GM18505 (cell line): Measurements from ENCODE around the gene USP12.
"Not testable (repeated sequence)": the region's sequence is repeated elsewhere in the genome, so short reads cannot be mapped to it uniquely, and the experiment has no call there.

Experiments
- ATAC-seq: cut with Tn5 transposase; IDR thresholded peaks from one replicate; pipeline ENCODE4 v1.9.1; 2021; ENCODE audit not compliant: unreplicated experiment
- POLR2A ChIP-seq: IDR thresholded peaks from 4 replicates; pipeline ENCODE4 v1.6.1; 2011; ENCODE audit warnings: borderline replicate concordance; ENCODE audit not compliant: insufficient read depth, insufficient read length; ENCODE audit errors: extremely low read depth

Gene USP12

DNA sequence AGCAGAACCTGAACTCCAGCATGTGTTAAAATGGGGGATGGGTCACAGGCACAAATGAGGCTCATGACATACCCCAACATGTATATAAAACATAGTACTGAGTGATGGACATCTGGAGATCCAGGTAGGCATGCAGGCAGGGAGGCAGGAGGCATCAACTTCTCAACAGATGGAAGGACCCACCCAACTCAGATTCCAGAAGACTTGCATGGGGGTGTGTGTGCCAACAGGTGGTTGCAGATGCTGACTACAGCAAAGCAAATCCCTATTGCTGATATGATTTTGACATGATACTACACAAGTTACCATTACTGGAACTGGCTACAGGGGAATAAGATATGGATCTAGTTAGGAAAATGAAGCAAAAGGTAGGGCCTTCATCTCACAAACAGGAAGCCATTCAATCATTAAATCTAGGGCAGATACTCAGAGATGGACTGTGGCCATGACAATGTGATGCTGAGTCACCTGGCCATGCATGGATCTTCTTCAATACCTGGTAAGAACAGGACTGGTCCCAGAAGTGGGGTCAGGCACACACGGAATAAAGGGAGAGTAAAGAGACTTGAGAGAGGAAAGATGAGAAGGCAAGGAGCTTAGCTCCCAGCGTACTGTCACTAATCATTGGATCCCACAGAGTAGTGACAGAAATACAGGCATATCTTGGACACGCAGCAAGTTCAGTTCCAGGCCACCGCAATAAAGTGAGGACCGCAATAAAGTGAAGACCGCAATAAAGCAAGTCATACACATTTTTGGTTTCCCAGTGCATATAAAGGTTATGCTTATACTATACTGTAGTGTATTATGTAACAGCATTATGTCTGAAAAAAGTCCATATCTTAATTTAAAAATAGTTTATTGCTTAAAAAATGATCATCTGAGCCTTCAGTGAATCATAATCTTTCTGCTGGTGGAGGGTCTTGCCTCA, 91.3 kb downstream of the USP12 start:
- TF ChIP-seq POLR2A: no peak
- no peak for ATAC-seq

DNA sequence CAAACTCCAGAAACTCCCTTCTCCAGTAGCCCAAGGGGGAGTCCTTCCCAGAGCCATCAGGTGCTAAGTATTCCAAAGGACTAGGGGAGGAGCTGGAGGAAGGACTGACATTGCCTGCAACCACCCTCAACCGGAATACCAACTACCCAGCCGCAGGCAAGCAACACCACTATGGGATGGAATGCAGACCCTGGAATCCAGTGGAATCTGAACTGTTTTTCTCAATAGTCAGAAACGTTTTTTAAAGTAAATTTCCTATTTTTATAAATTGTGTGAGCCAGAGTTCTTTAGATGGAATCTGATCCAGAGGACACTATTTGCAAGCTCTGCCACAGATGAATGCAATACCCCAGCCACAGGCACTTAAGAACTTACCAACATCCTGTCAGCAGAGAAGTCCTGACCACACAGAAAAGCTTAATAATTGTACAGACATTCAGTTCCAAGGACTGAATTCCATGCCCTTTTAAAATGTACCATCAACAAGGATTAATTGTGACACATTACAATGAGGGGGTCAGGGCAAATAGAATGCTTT, 92.1 kb downstream of the USP12 start:
- TF ChIP-seq POLR2A: no peak
- no peak for ATAC-seq

DNA sequence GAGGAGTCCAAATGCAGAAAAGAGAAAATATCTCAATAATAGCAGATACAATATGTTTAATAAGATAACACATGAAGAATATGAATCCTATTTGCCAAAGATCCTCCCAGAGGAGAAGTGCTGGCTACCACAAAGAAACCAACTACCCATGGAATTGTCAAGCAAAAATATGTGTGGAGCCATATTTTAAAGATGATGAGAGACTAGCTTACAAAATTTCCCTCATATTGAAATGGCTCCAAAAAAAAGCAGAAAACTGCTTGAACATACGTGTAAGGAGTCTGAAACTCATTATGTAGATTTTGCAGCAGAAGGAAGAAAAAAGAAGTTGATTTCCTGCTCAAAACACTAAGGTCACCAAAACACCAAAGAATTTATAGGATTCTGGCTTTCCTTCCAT, 94.2 kb downstream of the USP12 start:
- TF ChIP-seq POLR2A: no peak
- no peak for ATAC-seq

DNA sequence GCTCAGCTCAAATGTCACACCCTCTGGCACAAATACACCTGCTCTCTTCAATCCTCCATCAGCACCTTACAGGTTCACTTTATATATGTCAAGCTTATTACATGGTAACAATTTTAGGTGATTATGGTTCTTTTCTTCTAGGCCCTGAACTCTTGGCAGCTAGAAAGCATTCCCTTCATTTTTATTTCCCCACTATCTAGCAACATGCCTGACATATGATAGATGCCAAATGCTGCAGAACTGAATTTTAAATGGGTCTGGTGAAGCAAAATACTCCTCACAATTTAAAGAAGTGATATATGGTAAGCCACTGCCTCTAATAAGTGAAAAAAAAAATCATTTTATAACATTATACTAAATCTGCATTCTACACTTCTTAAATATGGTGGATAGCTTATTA, 95.2 kb downstream of the USP12 start:
- TF ChIP-seq POLR2A: no peak
- ATAC-seq: no peak

DNA sequence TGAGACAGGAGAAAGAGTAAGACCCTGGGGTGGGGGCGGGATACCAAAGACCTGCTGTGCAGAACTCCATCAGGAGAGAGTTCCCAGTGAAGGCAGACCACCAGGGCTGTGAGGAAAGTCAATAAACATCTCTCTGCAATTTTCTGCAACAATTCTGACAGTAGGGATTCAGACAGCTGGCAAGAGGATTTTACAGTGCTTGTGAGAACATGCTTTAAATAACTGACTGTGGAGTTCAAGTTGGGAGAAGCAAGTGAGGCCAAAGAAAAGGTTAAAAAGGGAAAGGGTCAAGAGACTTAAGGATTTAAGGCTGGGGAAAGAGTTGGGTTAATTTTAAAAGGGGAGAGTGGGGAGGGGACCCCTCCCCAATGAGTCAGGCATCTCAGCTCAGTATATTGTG, 98.4 kb downstream of the USP12 start:
- no peak for ATAC-seq
- TF ChIP-seq POLR2A: no peak

DNA sequence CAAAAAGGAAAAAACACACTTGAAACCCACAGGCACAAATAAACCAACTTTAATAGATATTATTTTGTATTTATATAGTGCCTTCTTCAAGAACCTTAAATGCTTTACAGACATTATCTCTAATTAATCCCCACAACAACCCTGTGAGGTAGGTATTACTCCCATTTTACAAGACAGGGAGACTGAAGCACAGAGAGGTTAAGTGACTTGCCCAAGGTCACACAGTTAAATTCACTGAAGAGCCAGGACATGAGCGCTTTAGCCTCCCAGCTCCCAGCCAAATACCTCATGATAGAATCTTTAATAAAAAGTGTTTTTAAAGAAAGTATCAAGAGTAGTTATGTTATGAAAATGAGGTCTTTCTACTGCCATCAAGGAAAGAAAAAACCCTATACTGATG, 105.5 kb downstream of the USP12 start:
- not testable (repeated sequence) for ATAC-seq

DNA sequence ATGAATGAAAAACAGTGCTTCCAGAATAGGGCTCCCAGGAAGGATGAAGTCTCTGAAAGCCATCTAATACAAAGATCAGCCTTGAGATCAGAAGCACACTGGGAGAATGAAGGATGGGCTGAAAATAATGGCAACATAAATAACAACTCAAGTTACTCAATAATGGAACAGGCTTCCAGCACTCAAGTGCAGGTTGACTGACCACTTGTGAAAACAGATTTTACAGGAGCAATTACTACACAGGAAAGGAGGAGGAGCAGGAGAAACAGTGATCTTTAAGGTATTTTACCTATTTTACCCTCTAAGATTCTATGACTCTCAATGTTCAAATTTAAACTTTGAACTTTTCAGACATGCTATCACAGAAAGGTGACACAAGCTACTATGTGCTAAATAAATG, 106.0 kb downstream of the USP12 start:
- ATAC-seq: no peak
- no peak for TF ChIP-seq POLR2A

DNA sequence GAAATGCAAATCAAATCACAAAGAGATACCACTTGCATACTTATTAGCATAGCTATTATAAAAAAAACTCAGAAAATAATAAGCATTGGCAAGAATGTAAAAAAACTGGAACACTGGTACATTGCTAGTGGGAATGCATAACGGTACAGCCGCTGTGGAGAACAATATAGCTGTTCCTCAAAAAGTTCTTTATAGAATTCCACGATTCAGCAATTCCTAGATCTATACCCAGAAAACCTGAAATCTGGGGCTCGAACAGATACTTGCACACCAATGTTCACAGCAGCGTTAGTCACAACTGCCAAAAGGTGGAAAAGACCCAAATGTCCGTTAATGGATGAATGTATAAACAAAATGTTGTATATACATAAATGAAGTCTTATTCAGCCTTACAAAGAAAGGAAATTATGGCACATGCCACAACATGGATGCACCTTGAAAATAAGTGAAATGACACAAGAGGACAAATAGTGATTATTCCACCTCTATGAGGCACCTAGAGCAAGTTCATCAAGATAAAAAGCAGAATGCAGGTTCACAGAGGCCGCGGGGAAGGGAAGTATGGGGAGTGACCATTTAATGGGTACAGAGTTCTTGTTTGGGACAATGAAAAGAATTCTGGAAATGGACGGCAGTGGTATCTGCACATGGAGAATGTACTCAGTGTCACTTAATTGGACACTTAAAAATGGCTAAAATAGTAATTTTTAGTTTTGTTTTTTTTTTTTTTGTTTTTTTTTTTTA, 107.2 kb downstream of the USP12 start:
- no peak for ATAC-seq
- TF ChIP-seq POLR2A: no peak

DNA sequence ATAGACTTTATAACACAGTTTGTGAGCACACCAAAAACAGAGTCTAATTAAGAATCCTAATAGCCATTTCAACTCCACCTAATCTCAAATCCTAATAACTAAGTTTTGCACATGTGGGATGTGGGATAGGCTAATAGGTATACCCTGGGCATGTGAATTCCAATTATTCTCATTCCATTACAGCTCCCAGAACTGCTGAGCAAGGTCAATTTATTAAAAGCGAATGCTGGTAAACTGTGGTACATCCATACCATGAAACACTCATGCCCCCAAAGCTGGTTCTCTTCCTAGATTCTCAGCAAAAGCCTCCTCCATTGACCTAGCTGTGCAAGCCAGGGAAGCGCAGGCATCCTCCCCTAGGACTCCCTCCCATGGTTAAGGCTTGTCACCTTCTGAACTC, 113.8 kb downstream of the USP12 start:
- ATAC-seq: no peak
- no peak for TF ChIP-seq POLR2A

DNA sequence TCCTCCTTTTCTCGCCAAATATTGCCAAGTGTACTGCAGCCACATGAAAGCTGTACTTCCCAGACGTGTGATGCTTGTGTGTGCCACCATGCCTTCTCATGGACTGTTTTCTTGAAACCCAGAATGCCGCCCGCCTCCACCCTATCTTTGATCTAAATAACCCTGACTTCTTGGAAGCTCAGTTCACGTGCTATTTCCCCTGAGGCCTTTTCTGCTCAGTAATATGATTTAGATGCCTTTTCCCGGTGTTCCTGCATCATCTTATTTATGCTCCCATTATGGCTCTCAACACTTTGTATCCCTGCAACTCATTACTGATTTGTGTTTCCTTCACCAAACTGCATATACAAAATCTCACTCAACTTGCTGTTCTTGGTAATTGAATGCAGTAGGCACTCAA, 116.1 kb downstream of the USP12 start:
- no peak for TF ChIP-seq POLR2A
- no peak for ATAC-seq

DNA sequence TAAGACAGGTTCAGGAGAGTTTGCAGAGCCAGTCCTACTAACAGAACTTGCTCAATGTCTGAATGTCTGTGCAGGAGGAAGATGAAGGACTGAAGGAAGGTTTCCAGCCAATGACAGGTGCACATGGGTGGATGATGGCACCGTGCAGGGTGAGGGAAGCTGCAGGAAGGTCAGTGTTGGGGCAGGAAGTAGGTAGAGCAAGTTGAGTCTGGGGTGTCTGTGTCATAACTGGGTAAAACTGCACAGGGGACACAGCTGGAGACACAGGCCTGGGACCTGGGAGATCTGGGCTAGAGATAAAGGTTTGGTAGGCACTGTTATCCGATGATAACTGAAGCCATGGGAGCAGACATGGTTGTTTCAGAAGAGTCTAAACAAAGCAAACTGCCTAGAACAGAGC, 116.9 kb downstream of the USP12 start:
- no peak for ATAC-seq
- no peak for TF ChIP-seq POLR2A

DNA sequence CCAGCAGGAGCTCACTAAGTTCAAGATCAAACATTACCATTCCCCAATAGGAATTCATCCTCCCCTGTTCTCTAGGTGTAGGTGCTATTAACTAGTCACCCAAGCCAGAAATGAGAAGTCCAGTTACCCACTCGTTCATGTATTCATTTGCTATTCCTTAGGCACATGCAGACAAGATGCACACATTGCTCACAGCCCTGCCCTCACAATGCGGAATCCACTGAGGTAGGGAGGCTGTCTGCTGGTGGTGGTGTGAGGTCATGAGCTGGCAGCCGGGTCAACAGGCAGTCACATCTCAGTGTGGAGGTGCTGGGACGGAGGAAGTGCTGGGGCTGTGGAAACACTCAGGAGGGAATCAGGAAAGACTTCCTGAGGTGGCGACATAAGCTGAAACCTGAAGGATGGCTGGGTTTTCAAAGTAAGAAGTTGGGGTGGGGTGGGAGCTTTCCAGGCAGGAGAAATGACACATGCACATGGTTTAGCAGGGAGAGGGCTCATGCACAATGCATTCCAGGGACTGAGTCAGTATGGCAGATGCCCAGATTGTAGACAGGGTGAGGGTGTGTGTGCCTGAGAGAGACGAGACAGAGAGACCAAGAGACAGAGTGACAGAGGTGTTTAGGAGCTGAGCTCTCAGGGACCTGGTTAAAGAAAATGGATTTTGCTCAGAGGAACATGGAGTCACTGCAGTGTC, 117.6 kb downstream of the USP12 start:
- no peak for ATAC-seq
- TF ChIP-seq POLR2A: no peak

DNA sequence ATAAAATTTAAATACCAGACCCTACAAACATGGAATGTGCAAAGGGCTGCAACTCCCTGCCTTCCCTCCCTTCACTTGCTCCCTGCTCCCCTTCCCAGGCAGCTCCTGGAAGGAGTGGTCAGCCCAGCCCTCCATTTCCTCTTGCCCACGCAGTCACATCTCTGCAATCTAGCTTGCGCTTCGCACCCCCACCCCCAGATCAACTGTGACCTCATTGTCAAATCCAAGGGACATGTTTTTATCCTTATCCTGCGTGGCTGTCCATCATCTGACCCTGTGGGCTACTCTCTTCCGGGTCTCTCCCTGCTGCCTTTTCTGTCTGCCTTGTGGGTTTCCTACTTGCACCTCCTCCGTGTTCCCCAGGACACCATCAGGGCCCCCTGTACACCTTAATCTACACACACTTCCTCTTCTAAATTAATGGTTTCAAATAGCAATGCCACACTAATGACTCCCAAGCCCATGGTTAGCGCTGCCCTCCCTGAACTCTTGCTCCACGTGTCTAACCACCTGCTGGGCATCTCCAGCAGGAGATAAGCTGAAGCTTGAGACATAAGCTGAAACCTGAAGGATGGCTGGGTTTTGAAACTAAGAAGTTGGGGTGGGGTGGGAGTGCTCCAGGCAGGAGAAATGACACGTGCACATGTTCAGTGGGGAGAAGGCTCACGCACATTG, 118.3 kb downstream of the USP12 start:
- TF ChIP-seq POLR2A: no peak
- no peak for ATAC-seq
